HG03280 (cell line): ENCODE measurements around the gene NDUFB8.

Experiments
- ATAC-seq: cut with Tn5 transposase; IDR thresholded peaks from one replicate; pipeline ENCODE4 v1.9.1; 2021; ENCODE audit warnings: mild to moderate bottlenecking, moderate library complexity; ENCODE audit not compliant: unreplicated experiment

NDUFB8 gene

GRCh38 chr10:100479037-100479436, 50.6 kb downstream of the NDUFB8 start:
- ATAC-seq, result no peak

GRCh38 chr10:100477970-100478369, 51.7 kb downstream of the NDUFB8 start:
- no peak for ATAC-seq
